GM10248 (cell line): ENCODE data around the gene ARF6.
"Not testable (repeated sequence)": the region's sequence is repeated elsewhere in the genome, so short reads cannot be mapped to it uniquely, and the experiment has no call there.

Source experiments
- CTCF ChIA-PET: fragments of 300-600 bp; sonication (Branson Sonifier 250); formaldehyde crosslinking; extraction: SDS; loops from one replicate; lab custom pipeline; 2021; ENCODE audit warnings: antibody characterized with exemption; lab: Yijun Ruan, JAX
- POLR2A ChIA-PET: fragments of 350-650 bp; sonication (Branson Sonifier 250); formaldehyde crosslinking; extraction: SDS; loops from one replicate; lab custom pipeline; 2020; ENCODE audit warnings: antibody characterized with exemption; lab: Yijun Ruan, JAX
- DNase-seq: peaks from one replicate; pipeline ENCODE4 v3.0.0; 2012; ENCODE audit errors: extremely low spot score
- CTCF ChIP-seq: IDR thresholded peaks from 2 replicates; pipeline ENCODE4 v1.5.1; 2012; ENCODE audit warnings: mild to moderate bottlenecking, low read depth; ENCODE audit errors: extremely low read depth, missing control alignments, control extremely low read depth

ARF6 gene

GRCh38 chr14:49870908-49871307 is 22.0 kb upstream of the ARF6 start:
- CTCF ChIA-PET = interaction anchor here (0.7 to 12.2 kb wide), 5 partner anchors 9 to 234 kb away, joined by 3 to 226 read pairs (median 10); partner anchors contain the start of gene NEMF
- POLR2A ChIA-PET = no interaction called here
- no peak for DNase-seq
- no peak for TF ChIP-seq CTCF

GRCh38 chr14:49873548-49873947 is 19.3 kb upstream of the ARF6 start:
- DNase-seq, POLR2A ChIA-PET: not testable (repeated sequence)
- CTCF ChIA-PET = interaction anchor here (1.3 kb wide), 1 partner anchor 11 kb away, joined by 4 read pairs; no protein-coding TSS in a partner anchor

GRCh38 chr14:49875640-49876198 is 17.2 kb upstream of the ARF6 start:
- ChIA-PET CTCF (interaction anchor here (1.0 to 2.1 kb wide), 3 partner anchors 10 to 22 kb away, joined by 3 to 5 read pairs (median 4); no protein-coding TSS in a partner anchor), POLR2A (interaction anchor here (0.7 kb wide), 1 partner anchor 118 kb away, joined by 3 read pairs; no protein-coding TSS in a partner anchor)
- no peak for TF ChIP-seq CTCF
- DNase-seq = no peak

- no peak for DNase-seq
- CTCF ChIA-PET = interaction anchor here (1.0 to 1.4 kb wide), 2 partner anchors 11 to 12 kb away, joined by 3 to 5 read pairs; no protein-coding TSS in a partner anchor
- POLR2A ChIA-PET = no interaction called here
- no peak for TF ChIP-seq CTCF
Measured at GRCh38 chr14:49876563-49877127, 16.2 kb upstream of the ARF6 start.

- DNase-seq = peak; percentile 69
- TF ChIP-seq CTCF = peak; percentile 58
- ChIA-PET CTCF (interaction anchor here (0.7 to 3.8 kb wide), 26 partner anchors 9 to 232 kb away, joined by 3 to 38 read pairs (median 5); partner anchors contain the start of genes ARF6 and NEMF), POLR2A (interaction anchor here (0.6 kb wide), 1 partner anchor 12 kb away, joined by 3 read pairs; no protein-coding TSS in a partner anchor)
Measured at GRCh38 chr14:49879646-49880204, 13.2 kb upstream of the ARF6 start.

- no peak for TF ChIP-seq CTCF
- no peak for DNase-seq
- CTCF ChIA-PET = interaction anchor here (0.7 to 3.8 kb wide), 20 partner anchors 9 to 231 kb away, joined by 3 to 38 read pairs (median 6); partner anchors contain the start of genes ARF6 and NEMF
- POLR2A ChIA-PET = no interaction called here
Measured at GRCh38 chr14:49880267-49881064, 12.4 kb upstream of the ARF6 start.
